Left lung (tissue), 10 donors: ENCODE data around the gene C5orf15. TPM values are rescaled to one million over a fixed set of nuclear protein-coding genes. Genes with fewer than 3 reads are reported as not detected.
"Not testable (repeated sequence)": the region's sequence is repeated elsewhere in the genome, so short reads cannot be mapped to it uniquely, and the experiment has no call there.

ENCODE experiments used
- ATAC-seq: fragments of 200-7000 bp; cut with Tn5 transposase; one replicate; pipeline ENCODE4 v1.9.1; 2020; ENCODE audit warnings: moderate library complexity
- DNase-seq, 4 donors: peaks; one replicate each; pipeline ENCODE4 v3.0.0-alpha.2; 2013 to 2020
- H3K27ac ChIP-seq, 2 donors: fragments of 200-600 bp; sonication (generic) in 1 of 2; one replicate each; pipeline versions ENCODE4 v1.5.0 to v1.8.0; 2020 to 2021
- H3K27me3 ChIP-seq, 2 donors: fragments of 200-600 bp; sonication (generic) in 1 of 2; one replicate each; pipeline versions ENCODE4 v1.5.0 to v1.8.0; 2020 to 2021
- H3K36me3 ChIP-seq, 2 donors: fragments of 200-600 bp; sonication (generic) in 1 of 2; one replicate each; pipeline versions ENCODE4 v1.5.0 to v1.8.0; 2020 to 2021
- H3K4me1 ChIP-seq, 2 donors: fragments of 200-600 bp; one replicate each; pipeline ENCODE4 v1.8.0; 2021
- H3K4me3 ChIP-seq, 2 donors: fragments of 200-600 bp; sonication (generic) in 1 of 2; one replicate each; pipeline versions ENCODE4 v1.5.0 to v1.8.0; 2020 to 2021; ENCODE audit warnings: mild to moderate bottlenecking in 1 of 2
- H3K9me3 ChIP-seq, 2 donors: fragments of 200-600 bp; sonication (generic) in 1 of 2; one replicate each; pipeline versions ENCODE4 v1.5.0 to v1.8.0; 2020 to 2021
- intact Hi-C, 2 donors: fragments of 100-400 bp; cut with DNase I; formaldehyde crosslinking; loops; one replicate each; pipeline versions ENCODE4 v1.11.2 to v1.14.2; 2022
- polyA plus RNA-seq, 6 donors: library from polyadenylated mRNA; unstranded; fragments of 120-200 nt; gene quantifications; one replicate each; pipeline ENCODE4 v1.2.1, GENCODE V29; 2013; ENCODE audit not compliant: insufficient read length in 6 of 6
- total RNA-seq, 2 donors: library from RNA; stranded (reverse); fragmentation: NEBNext Ultra II Directional; extraction: Animal tissue kit (Norgen Biotek cat#: 25700); gene quantifications; one replicate each; pipeline ENCODE4 v1.2.1, GENCODE V29; 2021
- TF ChIP-seq, protein P1 (sequence below), 2 donors: fragments of 200-600 bp; sonication (generic) in 1 of 2; IDR thresholded peaks; one replicate each; pipeline versions ENCODE4 v1.5.0 to v1.8.0; 2021; ENCODE audit warnings: antibody characterized with exemption in 2 of 2
- donor health status: DM: no; HTN: yes; CAD: no.
- donor health status: DM: no; HTN: no; CAD: no.

The C5orf15 gene
- total and polyA plus RNA-seq, 8 donors = 34.7 to 121 (median 115) TPM

DNA sequence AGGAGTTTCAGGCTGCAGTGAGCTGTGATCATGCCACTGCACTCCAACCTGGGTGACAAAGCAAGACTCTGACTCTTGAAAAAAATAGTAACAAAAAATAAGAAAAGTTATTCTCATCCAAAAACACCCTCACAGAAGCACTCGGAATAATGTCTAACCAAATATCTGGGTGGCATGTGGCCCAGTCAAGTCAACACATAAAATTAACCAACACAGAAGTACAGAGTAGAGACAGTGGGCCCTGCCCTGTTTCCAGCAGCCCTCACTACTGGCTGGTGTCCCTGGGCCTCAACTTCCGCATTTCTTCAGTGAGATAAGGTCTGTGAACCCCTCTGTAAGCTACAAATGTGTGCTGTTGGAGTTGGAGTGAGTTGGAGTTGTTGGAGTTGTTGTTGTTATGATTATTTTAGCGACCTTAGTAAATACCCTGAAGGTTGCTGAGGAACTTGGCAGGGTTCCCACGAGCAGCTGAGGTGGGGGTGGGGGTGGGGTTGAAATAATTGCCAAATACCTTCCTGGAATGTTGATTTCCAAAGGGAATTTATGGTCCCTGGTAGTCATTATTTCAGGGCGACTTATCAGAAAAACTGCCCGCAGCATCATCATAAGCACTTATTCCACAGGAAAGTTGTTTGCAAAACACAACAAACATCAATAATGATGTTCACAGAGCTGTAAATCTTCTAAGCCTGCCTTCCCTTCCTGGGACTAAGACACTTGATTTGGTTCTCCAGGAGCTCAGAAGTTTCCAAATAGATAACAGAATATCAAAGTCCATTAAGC is 30.2 kb downstream of the C5orf15 start:
- no peak for ATAC-seq
- no peak overlapping the region for H3K4me3 ChIP-seq
- TF ChIP-seq, protein P1, sequence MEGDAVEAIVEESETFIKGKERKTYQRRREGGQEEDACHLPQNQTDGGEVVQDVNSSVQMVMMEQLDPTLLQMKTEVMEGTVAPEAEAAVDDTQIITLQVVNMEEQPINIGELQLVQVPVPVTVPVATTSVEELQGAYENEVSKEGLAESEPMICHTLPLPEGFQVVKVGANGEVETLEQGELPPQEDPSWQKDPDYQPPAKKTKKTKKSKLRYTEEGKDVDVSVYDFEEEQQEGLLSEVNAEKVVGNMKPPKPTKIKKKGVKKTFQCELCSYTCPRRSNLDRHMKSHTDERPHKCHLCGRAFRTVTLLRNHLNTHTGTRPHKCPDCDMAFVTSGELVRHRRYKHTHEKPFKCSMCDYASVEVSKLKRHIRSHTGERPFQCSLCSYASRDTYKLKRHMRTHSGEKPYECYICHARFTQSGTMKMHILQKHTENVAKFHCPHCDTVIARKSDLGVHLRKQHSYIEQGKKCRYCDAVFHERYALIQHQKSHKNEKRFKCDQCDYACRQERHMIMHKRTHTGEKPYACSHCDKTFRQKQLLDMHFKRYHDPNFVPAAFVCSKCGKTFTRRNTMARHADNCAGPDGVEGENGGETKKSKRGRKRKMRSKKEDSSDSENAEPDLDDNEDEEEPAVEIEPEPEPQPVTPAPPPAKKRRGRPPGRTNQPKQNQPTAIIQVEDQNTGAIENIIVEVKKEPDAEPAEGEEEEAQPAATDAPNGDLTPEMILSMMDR (IDR thresholded peaks at IDR 0.05) = no peak
- DNase-seq = peak in 1 of 4 donors; percentile 11
- H3K4me1 ChIP-seq = no peaks in the 10 kb centered on the region
- intact Hi-C loops = no loop called here
- H3K27me3 ChIP-seq = no peaks in the 10 kb centered on the region
- no peaks in the 10 kb centered on the region for H3K9me3 ChIP-seq
- H3K27ac ChIP-seq = no peak overlapping the region
- no peaks in the 10 kb centered on the region for H3K36me3 ChIP-seq

DNA sequence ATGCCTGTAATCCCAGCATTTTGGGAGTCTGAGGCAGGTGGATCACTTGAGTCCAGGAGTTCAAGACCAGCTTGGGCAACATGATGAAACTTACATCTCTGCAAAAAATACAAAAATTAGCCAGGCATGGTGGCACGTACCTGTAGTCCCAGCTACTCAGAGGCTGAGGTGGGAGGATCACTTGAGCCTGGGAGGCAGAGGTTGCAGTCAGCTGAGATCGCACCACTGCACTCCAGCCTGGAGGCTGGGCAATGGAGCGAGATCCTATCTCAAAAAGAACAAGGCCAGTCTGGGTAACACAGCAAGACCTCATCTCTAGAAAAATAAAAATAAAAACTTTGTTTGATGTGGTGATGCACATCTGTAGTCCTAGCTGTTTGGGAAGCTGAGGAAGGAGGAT is 30.8 kb downstream of the C5orf15 start:
- DNase-seq = peak in 1 of 4 donors; percentile 2
- H3K4me3 ChIP-seq, H3K36me3 ChIP-seq, H3K27me3 ChIP-seq, ATAC-seq, H3K4me1 ChIP-seq, intact Hi-C loops, H3K27ac ChIP-seq, H3K9me3 ChIP-seq: not testable (repeated sequence)

DNA sequence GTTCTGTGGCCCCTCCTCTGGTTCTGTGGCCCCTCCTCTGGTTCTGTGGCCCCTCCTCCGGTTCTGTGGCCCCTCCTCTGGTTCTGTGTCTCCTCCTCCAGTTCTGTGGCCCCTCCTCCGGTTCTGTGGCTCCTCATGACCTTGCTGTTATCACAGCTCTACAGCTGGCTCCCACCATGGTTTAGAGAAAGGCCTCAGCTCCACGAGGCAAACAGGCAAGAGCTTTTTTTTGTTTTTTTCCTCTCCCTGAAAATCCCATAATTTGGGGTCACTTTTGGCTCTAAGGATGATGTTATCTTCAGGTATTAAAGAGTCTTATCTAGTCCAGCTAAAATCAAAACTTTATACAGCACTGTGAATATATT is 31.8 kb downstream of the C5orf15 start:
- TF ChIP-seq, protein P1 (IDR thresholded peaks at IDR 0.05) = no peak
- intact Hi-C loops = no loop called here
- no peaks in the 10 kb centered on the region for H3K9me3 ChIP-seq
- H3K4me1 ChIP-seq = no peaks in the 10 kb centered on the region
- no peaks in the 10 kb centered on the region for H3K27me3 ChIP-seq
- no peaks in the 10 kb centered on the region for H3K36me3 ChIP-seq
- H3K4me3 ChIP-seq = no peak overlapping the region
- no peak overlapping the region for H3K27ac ChIP-seq
- DNase-seq (peak in 1 of 4 donors; percentile 28), ATAC-seq (no peak)

DNA sequence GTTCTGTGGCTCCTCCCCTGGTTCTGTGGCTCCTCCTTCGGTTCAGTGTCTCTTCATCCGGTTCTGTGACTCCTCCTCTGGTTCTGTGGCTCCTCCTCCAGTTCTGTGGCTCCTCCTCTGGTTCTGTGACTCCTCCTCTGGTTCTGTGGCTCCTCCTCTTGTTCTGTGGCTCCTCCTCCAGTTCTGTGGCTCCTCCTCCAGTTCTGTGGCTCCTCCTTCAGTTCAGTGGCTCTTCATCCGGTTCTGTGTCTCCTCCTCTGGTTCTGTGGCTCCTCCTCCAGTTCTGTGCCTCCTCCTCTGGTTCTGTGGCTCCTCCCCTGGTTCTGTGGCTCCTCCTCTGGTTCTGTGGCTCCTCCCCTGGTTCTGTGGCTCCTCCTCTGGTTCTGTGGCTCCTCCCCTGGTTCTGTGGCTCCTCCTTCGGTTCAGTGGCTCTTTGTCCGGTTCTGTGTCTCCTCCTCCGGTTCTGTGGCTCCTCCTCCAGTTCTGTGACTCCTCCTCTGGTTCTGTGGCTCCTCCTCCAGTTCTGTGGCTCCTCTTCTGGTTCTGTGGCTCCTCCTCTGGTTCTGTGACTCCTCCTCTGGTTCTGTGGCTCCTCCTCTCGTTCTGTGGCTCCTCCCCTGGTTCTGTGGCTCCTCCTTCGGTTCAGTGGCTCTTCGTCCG is 32.3 kb downstream of the C5orf15 start:
- H3K36me3 ChIP-seq, H3K4me3 ChIP-seq, H3K27me3 ChIP-seq, H3K27ac ChIP-seq, ATAC-seq, H3K9me3 ChIP-seq, DNase-seq, H3K4me1 ChIP-seq, intact Hi-C loops: not testable (repeated sequence)

DNA sequence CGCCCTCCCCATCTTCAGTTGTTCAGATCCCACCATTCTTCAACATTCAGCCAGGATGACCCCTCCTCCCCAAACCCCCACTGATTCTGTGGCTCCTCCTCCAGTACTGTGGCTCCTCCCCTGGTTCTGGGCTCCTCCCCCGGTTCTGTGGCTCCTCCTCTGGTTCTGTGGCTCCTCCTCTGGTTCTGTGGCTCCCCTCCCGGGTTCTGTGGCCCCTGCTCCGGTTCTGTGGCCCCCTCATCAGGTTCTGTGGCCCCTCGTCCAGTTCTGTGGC is 32.8 kb downstream of the C5orf15 start:
- intact Hi-C loops = no loop called here
- Histone ChIP-seq H3K27ac (no peak overlapping the region), H3K27me3 (no peaks in the 10 kb centered on the region), H3K4me3 (no peak overlapping the region), H3K36me3 (no peaks in the 10 kb centered on the region), H3K4me1 (no peaks in the 10 kb centered on the region), H3K9me3 (no peaks in the 10 kb centered on the region)
- peak in 1 of 4 donors; percentile 18 for DNase-seq
- no peak for ATAC-seq
- TF ChIP-seq, protein P1 (IDR thresholded peaks at IDR 0.05) = no peak

DNA sequence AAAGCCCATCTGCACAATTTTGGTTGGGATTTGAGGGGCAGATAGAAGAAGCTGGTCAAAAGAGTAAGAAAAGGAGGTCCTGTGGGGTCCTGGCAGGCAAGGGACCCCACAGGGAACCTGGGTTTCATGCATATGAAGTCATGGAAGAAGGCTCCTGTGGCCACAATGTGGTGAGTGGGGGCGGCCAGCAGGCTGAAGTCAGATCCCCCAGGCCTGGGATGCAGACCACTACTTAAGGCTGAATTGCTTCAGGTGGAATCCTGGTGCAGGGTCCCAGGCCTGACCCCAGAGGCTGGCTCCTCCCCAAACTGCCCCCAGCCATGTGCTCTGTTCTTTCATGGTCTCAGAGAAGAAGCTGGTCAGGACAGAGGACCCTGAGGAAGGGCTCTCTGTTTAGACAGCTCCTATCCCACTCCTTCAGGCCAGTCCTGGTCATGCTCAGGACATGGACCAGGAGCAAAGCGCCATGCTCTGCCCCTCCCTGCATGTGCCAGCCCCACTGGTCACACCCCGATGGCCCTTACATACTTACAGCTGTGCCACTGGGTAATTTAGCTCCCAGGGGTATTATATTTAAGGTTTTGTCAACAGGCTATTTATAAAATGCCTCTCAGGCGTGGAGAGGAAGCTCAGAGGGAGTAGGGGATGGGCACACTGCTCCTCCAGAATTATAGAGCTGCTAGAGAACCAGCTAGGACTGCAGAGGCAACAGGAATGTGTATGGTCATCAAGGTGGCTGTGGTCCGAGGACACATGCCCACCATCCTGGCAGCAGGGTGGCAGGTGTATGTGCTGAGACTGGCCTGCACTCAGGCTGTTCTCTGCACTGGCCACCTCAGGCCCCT is 33.4 kb downstream of the C5orf15 start:
- DNase-seq (peak in 1 of 4 donors; percentile 27), ATAC-seq (no peak)
- no peaks in the 10 kb centered on the region for H3K4me1 ChIP-seq
- no peaks in the 10 kb centered on the region for H3K36me3 ChIP-seq
- no peaks in the 10 kb centered on the region for H3K9me3 ChIP-seq
- H3K27me3 ChIP-seq = no peaks in the 10 kb centered on the region
- no peak overlapping the region for H3K27ac ChIP-seq
- TF ChIP-seq, protein P1 (IDR thresholded peaks at IDR 0.05) = no peak
- intact Hi-C loops = no loop called here
- H3K4me3 ChIP-seq = no peak overlapping the region
